NCI-H2029 (cell line): ENCODE measurements around the gene ARFGAP3.
A peak's percentile ranks its signal among the peaks of the same experiment; 100 is the strongest.

Experiments
- DNase-seq: peaks from one replicate; lab custom pipeline; 2025; lab: John Stamatoyannopoulos, UW

ARFGAP3 gene

GRCh38 chr22:42856865-42857704, at the start of gene ARFGAP3:
Gene ARFGAP3, minus strand, starts transcription at chr22:42857273. Its CDS starts 91 bp downstream, at chr22:42857182.
- DNase-seq, result peak; percentile 86

GRCh38 chr22:42905702-42906183, 48.7 kb upstream of the ARFGAP3 start:
- peak; percentile 96 for DNase-seq

- peak; percentile 54 for DNase-seq
Observed at GRCh38 chr22:42905217-42905616, 48.1 kb upstream of the ARFGAP3 start.

DNA sequence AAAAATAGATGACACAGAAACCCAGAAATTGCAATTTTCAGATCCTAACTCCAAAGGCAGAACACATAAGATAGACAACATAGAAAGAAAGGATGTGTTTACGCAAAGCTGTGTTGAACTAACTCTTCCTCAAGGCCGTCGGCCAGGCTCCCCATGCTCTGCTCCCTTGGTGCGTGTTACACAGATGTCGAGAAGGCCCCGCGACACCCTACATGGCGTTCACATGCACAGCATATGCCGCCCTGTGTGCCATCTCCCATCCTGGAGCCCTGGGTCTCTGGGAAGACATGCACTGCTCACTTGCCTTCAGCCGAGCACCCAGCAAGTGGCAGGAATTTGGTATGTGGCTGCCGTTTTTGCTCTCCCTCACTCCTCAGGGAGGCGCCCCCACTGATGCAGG, 47.0 kb upstream of the ARFGAP3 start:
- no peak for DNase-seq

DNA sequence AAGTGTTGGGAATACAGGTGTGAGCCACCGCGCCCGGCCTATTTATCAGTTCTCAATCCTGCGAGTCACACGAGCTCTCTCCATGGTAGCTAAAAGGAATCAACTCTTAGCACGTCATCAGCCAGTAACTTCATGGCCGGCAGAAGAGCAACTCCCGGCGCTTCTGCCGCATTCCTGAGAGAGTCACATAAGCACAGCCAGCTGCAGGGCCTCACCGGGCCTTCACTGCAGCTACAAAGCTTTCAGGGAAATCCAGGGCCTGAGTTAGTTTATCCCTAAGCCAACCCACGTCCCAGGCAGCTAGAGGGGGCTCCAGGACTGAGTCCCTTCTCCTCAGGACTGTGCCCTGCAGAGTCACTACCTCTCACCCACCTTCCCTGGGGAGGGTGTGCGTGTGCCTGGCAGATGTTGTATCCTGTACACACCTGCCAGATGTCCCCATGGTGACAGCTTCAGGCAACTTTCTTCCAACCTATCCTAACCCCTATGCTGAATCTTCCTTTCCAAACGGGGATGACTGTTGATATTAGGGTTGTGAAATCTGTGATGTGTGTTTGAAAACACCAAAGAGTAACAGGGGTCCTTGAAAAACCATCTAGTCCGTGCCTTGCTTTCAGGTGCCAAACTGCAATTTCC, 45.9 kb upstream of the ARFGAP3 start:
- no peak for DNase-seq

DNA sequence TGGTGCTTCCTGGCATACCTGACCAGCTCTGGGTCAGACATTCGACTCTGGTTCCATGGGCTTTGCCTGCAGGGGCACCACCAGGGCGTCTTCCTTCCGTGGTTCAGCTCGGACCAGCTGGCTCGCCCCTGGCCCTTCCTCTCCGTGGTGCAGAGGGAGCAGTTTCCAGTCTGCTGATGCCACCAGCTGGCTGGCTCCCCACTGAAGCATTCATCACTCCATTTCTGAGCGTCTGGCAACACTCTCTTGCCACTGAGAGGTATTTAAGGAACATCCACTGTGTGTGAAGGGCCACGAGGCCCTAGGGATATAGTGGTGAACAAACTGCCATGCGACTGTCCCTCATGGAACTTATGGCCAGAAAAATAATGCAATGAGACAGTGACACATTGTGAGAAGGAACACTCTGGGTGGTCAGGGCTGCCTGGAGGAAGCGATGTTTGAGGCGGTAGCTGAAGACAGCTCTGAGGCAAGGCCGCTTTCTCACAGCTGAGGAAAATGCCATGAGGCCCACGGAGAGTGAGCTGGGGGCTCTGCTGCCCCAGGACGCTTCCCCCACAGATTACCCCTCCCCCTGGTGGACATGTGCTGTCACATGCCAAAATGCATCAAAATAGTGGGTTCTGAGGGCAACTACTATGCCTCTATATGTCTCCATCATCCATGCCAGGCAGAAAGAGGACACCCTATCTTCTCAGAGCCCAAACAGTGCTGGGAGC, 44.9 kb upstream of the ARFGAP3 start:
- DNase-seq, result no peak

GRCh38 chr22:42897960-42898359, 40.9 kb upstream of the ARFGAP3 start:
- no peak for DNase-seq

DNA sequence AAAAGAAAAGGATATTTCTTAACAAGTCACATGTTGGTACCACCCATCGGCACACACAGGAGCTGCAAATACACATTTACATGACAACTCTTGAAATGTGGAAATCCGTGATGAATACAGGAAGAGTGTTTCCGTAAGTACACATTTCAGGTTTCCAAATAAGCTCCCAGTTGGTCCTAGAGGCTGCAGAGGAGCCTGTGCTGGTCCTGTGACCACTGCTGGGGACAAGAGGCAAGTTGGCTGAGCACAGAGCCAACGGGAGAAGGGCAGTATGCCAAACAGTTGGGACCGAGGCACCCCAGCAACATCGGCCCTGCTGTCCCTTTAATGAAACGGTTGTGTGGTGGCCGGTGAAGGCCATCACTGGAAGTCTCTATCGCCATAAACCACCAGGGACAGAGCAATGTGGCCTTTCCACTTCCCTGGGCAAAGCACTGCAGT, 38.5 kb upstream of the ARFGAP3 start:
- no peak for DNase-seq

- no peak for DNase-seq
Observed at GRCh38 chr22:42895087-42895486, 38.0 kb upstream of the ARFGAP3 start.

- no peak for DNase-seq
Observed at GRCh38 chr22:42893371-42894150, 36.5 kb upstream of the ARFGAP3 start.

DNA sequence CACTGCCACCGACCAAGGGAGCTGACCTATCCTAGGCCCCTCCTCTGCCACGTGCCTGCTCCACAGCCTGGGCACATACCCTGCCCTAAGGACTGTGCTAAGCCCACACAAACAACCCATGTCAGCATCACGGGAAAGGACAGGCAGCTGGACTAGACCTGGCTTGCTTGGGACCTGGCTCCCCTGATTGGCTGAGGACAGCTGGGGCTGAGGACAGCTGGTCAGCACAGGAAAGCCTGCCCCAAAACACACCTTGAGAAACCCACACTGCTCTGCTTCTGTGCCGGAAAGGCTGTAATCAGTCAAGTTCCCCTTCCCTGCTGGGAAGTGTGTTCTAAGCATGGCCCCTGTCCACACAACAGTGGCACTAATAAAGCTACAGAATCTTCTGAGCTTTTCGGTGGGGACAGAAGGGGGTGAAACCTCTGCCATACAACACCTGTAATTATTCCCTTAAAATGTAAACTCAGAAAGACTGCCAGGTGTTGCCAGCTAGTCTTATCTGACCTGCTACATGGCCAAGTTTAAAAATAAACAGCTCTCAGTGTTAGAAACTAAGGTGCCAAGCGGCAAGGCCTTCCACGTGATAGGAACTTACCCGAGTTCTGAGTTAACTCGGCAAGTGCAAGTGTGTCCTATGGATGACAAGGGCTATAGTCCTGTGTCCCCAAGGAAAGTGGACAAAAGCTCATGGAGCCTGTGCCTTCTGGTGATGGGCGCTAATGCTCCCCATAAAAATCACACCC, 35.7 kb upstream of the ARFGAP3 start:
- no peak for DNase-seq

GRCh38 chr22:42892156-42892555, 35.1 kb upstream of the ARFGAP3 start:
- DNase-seq, result no peak

DNA sequence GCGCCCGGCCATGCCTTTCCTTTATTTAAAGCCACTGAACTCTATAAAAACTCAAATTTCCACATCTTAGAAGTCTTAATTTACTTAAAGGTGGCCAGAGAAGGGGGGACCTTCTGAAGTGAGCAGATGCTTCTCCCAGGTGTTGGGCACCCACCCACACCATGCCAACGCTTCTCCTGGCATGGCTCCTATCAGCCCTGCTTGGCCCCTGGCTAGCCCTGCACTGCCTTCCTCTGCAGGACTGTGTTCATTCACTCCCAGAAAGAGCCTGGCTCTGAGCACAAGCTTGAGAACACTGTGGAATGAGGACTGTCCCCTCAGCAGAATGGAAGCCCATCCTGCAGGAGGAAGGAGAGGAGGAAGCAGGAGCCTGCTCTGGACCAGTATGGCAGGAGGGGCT, 34.6 kb upstream of the ARFGAP3 start:
- DNase-seq, result no peak

- no peak for DNase-seq
Observed at GRCh38 chr22:42891008-42891407, 33.9 kb upstream of the ARFGAP3 start.

- no peak for DNase-seq
Observed at GRCh38 chr22:42889304-42889703, 32.2 kb upstream of the ARFGAP3 start.

- DNase-seq, result no peak
Observed at GRCh38 chr22:42887523-42888507, 30.7 kb upstream of the ARFGAP3 start.

GRCh38 chr22:42887120-42887519, 30.0 kb upstream of the ARFGAP3 start:
- DNase-seq, result no peak

DNA sequence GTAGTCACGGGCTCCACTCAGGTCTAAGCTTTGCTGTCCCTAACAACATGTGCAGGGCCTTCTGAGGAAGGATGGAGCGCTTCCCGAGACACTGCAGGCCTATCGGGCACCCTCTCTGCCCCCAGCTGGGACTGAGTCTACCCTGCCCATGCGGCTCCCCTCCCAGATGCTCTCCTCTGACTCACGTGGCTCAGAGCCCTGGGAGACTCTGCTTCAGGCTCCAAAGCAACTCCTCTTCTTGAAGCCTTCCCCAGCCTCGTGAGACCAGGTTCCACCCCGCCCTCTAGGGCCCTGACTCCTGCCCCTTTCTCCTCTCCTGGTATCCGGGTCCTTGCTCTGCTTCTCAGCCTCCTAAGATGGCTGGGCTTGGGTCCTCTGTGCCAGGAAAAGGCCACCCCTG, 28.4 kb upstream of the ARFGAP3 start:
- DNase-seq, result no peak

DNA sequence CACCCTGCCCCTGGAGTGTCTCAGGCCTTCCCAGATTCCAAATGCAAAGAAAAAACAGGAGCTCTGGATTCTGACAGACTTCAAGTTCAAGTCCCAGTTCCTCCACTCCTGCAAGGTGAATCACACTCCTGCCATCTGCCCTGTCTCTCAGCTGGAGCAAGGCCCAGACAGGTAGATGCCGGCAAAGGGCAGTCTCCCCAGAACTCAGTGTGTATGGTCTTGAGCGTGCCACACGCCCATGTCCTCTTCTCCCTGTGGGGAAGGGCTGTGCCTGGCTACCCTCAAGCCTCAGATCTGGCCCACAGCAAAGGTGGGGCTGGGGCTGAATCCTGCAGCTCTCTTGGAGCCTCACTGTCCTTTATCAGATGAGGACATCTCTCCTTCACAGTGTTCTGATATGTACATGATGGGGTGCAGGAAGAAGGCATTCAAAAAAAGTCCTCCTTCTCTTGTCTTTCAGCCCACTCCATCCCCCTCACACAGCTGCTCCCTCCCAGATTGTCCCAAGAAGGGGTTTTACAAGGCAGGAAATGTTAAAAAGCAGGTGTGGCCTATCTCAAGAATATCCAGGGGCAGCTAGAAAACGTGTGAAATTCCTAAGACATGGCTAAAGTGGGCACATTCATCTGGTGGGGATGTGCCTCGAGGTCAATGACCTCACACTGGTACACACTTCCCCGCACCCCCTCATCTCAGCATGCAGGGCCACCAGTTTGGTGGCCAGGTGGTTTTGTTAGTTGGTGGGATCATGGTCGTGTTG, 27.7 kb upstream of the ARFGAP3 start:
- DNase-seq, result no peak
